Osteoblast (primary cell): Measurements from ENCODE around the gene PRPF6. TPM values are rescaled to one million over a fixed set of nuclear protein-coding genes. Genes with fewer than 3 reads are reported as not detected.

Experiments
- DNase-seq: peaks from one replicate; pipeline ENCODE4 v3.0.0; 2011; ENCODE audit warnings: low spot score, mixed read lengths; ENCODE audit not compliant: insufficient read length; ENCODE audit errors: missing footprints
- H2AFZ ChIP-seq: 2 replicates; pipeline ENCODE4 v1.6.0; 2011; ENCODE audit warnings: mild to moderate bottlenecking, low read length
- H3K27ac ChIP-seq: 2 replicates; pipeline ENCODE4 v1.5.1; 2011; ENCODE audit warnings: mild to moderate bottlenecking, low read depth, low read length, moderate library complexity
- H3K27me3 ChIP-seq: 2 replicates; pipeline ENCODE4 v1.6.0; 2012; ENCODE audit warnings: mild to moderate bottlenecking, control low read depth, inconsistent platforms, low read length, moderate library complexity; ENCODE audit not compliant: insufficient read depth
- H3K36me3 ChIP-seq: 2 replicates; pipeline ENCODE4 v1.5.1; 2011; ENCODE audit warnings: mild to moderate bottlenecking, low read length, control low read depth, moderate library complexity; ENCODE audit not compliant: insufficient read depth
- H3K4me1 ChIP-seq: 2 replicates; pipeline ENCODE4 v1.5.1; 2011; ENCODE audit warnings: mild to moderate bottlenecking, low read length, control low read depth, moderate library complexity; ENCODE audit not compliant: insufficient read depth
- H3K4me2 ChIP-seq: 2 replicates; pipeline ENCODE4 v1.6.0; 2011; ENCODE audit warnings: mild to moderate bottlenecking, low read length; ENCODE audit not compliant: insufficient read depth
- H3K4me3 ChIP-seq: fragments of 200-600 bp; sonication (generic); 3 replicates; pipeline ENCODE4 v1.5.1; 2012; ENCODE audit warnings: mild to moderate bottlenecking, low read length, inconsistent platforms; ENCODE audit not compliant: insufficient read depth
- H3K79me2 ChIP-seq: 2 replicates; pipeline ENCODE4 v1.6.0; 2012; ENCODE audit warnings: mild to moderate bottlenecking, low read length, control low read depth, inconsistent platforms; ENCODE audit not compliant: insufficient read depth
- H3K9me3 ChIP-seq: 2 replicates; pipeline ENCODE4 v1.5.1; 2011; ENCODE audit warnings: low read depth, low read length, control low read depth
- H4K20me1 ChIP-seq: 2 replicates; pipeline ENCODE4 v1.6.0; 2012; ENCODE audit warnings: mild to moderate bottlenecking, low read length, control low read depth; ENCODE audit not compliant: insufficient read depth
- total RNA-seq: library from RNA; depleted of rRNA; stranded (reverse); fragments of >200 nt; gene quantifications from 2 replicates; pipeline ENCODE4 v1.2.3, GENCODE V29; 2012
- TF ChIP-seq, protein P1 (sequence below): IDR thresholded peaks from 2 replicates; pipeline ENCODE4 v1.5.1; 2011; ENCODE audit warnings: mild to moderate bottlenecking, low read depth, low read length, moderate library complexity; ENCODE audit errors: extremely low read depth

Gene PRPF6
- total RNA-seq, 1 donor, result 56.1 TPM

DNA sequence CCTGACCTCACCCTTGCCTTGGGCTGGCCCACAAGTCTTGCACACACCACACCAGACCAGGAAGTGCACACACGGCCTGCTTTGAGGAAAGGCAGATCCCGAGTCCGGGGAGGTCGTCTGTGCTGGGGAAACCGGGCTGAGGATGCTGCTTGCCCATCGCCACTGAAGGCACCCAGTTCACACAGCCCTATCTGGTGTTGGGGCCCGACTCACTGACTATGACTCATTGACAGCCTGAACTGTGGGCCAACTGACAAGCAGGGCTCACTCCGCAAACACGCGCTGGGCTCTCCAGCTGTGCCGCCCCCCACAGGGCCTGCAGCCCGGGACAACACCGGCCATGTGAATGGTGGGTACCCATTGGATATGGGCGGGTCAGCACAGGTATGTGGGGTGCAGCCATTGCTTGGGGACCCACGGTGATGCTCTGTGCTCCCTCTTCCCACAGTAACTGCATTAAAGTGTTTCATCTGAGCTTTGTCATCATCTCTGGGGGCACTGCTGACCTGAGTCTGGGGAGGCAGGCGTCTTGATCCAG is 3.1 kb upstream of the PRPF6 start:
- TF ChIP-seq, protein P1, sequence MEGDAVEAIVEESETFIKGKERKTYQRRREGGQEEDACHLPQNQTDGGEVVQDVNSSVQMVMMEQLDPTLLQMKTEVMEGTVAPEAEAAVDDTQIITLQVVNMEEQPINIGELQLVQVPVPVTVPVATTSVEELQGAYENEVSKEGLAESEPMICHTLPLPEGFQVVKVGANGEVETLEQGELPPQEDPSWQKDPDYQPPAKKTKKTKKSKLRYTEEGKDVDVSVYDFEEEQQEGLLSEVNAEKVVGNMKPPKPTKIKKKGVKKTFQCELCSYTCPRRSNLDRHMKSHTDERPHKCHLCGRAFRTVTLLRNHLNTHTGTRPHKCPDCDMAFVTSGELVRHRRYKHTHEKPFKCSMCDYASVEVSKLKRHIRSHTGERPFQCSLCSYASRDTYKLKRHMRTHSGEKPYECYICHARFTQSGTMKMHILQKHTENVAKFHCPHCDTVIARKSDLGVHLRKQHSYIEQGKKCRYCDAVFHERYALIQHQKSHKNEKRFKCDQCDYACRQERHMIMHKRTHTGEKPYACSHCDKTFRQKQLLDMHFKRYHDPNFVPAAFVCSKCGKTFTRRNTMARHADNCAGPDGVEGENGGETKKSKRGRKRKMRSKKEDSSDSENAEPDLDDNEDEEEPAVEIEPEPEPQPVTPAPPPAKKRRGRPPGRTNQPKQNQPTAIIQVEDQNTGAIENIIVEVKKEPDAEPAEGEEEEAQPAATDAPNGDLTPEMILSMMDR, result no peak
- peak overlapping the region; percentile 72 for H3K4me3 ChIP-seq
- peak overlapping the region; percentile 86 for H3K4me2 ChIP-seq
- peaks cover 2% of the 10 kb centered on the region for H3K36me3 ChIP-seq
- no peak overlapping the region for H2AFZ ChIP-seq
- H4K20me1 ChIP-seq, result peaks cover 7% of the 10 kb centered on the region
- peaks cover 35% of the 10 kb centered on the region for H3K4me1 ChIP-seq
- H3K9me3 ChIP-seq, result no peaks in the 10 kb centered on the region
- H3K27me3 ChIP-seq, result no peaks in the 10 kb centered on the region
- H3K79me2 ChIP-seq, result peaks cover 19% of the 10 kb centered on the region
- no peak overlapping the region for H3K27ac ChIP-seq
- DNase-seq, result peak; percentile 99

- DNase-seq, result peak; percentile 90
- H4K20me1 ChIP-seq, result peaks cover 11% of the 10 kb centered on the region
- H3K9me3 ChIP-seq, result no peaks in the 10 kb centered on the region
- TF ChIP-seq, protein P1, result no peak
- H3K79me2 ChIP-seq, result peaks cover 24% of the 10 kb centered on the region
- peaks cover 35% of the 10 kb centered on the region for H3K4me1 ChIP-seq
- H3K4me3 ChIP-seq, result peak overlapping the region; percentile 72
- H3K36me3 ChIP-seq, result peaks cover 8% of the 10 kb centered on the region
- no peak overlapping the region for H3K27ac ChIP-seq
- H3K27me3 ChIP-seq, result no peaks in the 10 kb centered on the region
- H2AFZ ChIP-seq, result peak overlapping the region; percentile 62
- H3K4me2 ChIP-seq, result peak overlapping the region; percentile 86
Measured at GRCh38 chr20:63978319-63979228, 2.4 kb upstream of the PRPF6 start.

DNA sequence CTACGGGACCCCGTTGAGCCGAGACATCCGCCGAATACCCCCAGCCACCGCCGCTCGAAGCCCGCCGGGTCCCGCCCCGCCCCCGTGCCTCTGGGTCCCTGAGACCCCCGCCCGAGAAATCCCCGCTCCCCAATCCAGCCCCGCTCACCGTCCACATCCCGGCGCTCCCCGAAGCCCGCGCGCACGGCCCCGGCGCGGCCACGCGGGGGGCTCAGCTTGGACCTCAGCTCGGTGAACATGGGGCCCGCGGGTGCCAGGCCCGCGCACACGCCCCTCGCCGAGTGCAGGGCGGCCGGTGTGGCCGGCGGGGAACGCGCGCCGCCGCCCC is 1.7 kb upstream of the PRPF6 start:
- H2AFZ ChIP-seq, result peak overlapping the region; percentile 62
- H3K36me3 ChIP-seq, result peaks cover 14% of the 10 kb centered on the region

More for the DNA sequence above, 1.7 kb upstream of the PRPF6 start:
- peak overlapping the region; percentile 72 for H3K4me3 ChIP-seq
- H3K4me1 ChIP-seq, result peaks cover 35% of the 10 kb centered on the region
- peaks cover 11% of the 10 kb centered on the region for H4K20me1 ChIP-seq
- peak overlapping the region; percentile 86 for H3K4me2 ChIP-seq
- peaks cover 26% of the 10 kb centered on the region for H3K79me2 ChIP-seq
- H3K27ac ChIP-seq, result no peak overlapping the region
- DNase-seq, result no peak
- no peaks in the 10 kb centered on the region for H3K9me3 ChIP-seq
- TF ChIP-seq, protein P1, result no peak
- no peaks in the 10 kb centered on the region for H3K27me3 ChIP-seq
